ENCODE measurements around the gene LRFN2. TPM values are rescaled to one million over a fixed set of nuclear protein-coding genes. Genes with fewer than 3 reads are reported as not detected.

Gene LRFN2
- total and polyA plus RNA-seq, 2 experiments from 2014 or later: 0.29 to 2.5 TPM

DNA sequence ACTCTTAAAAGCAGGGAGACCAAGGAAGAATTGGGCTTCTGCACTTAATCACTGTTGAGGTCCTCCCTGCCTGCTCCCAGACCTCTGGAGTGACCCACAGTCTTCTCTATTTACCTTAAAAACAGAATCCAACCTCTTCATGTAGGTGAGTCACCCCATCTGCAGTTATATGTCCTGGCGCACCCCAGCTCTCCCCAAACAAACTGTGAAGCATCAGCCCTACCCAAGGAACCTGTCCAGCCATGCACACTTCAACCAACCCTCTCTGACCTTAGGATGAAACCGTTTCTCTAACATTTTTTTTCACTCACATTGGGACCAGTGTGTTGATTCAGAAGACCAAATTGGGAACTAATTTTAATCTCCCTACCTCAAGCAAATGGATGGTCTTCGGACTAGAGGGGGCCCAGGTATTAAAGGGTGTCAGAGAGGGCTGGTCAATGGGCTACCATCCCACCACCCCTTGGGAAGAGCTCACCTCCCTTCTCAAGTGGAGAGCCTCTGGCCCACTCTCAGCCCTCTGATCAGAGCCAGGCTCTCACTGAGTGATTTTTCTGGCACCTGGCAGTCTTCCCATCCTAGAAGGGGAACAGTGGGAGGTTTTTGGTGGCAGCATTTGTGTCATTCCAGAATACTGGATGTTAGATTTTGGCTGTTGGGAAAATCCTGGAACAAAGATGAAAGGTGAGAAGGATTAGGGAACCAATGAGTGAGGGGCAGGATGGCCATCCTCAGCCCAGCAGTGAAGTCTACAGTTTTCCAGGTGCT, 203.6 kb downstream of the LRFN2 start:
- no peaks in the 10 kb centered on the region for H4K20me1 ChIP-seq (replicated peaks; ENCODE audit: insufficient read depth)
- no peak overlapping the region for H3K4me3 ChIP-seq
- H3F3A ChIP-seq (replicated peaks; ENCODE audit: low read depth): no peaks in the 10 kb centered on the region
- no peak for TF ChIP-seq ETS1 (IDR thresholded peaks at IDR 0.05)
- TF ChIP-seq JUNB (IDR thresholded peaks at IDR 0.05; ENCODE audit: unreplicated experiment): no peak
- TF ChIP-seq EZH2 (IDR thresholded peaks at IDR 0.05; ENCODE audit: low read depth, unreplicated experiment): no peak
- no peak for TF ChIP-seq NANOG (IDR thresholded peaks at IDR 0.05; ENCODE audit: borderline replicate concordance)
- TF ChIP-seq ZNF331 (CRISPR knock-in tag; IDR thresholded peaks at IDR 0.05; ENCODE audit: low read depth): no peak
- no peak for TF ChIP-seq EZH2phosphoT487 (IDR thresholded peaks at IDR 0.05; ENCODE audit: unreplicated experiment)
- TF ChIP-seq, protein P1, sequence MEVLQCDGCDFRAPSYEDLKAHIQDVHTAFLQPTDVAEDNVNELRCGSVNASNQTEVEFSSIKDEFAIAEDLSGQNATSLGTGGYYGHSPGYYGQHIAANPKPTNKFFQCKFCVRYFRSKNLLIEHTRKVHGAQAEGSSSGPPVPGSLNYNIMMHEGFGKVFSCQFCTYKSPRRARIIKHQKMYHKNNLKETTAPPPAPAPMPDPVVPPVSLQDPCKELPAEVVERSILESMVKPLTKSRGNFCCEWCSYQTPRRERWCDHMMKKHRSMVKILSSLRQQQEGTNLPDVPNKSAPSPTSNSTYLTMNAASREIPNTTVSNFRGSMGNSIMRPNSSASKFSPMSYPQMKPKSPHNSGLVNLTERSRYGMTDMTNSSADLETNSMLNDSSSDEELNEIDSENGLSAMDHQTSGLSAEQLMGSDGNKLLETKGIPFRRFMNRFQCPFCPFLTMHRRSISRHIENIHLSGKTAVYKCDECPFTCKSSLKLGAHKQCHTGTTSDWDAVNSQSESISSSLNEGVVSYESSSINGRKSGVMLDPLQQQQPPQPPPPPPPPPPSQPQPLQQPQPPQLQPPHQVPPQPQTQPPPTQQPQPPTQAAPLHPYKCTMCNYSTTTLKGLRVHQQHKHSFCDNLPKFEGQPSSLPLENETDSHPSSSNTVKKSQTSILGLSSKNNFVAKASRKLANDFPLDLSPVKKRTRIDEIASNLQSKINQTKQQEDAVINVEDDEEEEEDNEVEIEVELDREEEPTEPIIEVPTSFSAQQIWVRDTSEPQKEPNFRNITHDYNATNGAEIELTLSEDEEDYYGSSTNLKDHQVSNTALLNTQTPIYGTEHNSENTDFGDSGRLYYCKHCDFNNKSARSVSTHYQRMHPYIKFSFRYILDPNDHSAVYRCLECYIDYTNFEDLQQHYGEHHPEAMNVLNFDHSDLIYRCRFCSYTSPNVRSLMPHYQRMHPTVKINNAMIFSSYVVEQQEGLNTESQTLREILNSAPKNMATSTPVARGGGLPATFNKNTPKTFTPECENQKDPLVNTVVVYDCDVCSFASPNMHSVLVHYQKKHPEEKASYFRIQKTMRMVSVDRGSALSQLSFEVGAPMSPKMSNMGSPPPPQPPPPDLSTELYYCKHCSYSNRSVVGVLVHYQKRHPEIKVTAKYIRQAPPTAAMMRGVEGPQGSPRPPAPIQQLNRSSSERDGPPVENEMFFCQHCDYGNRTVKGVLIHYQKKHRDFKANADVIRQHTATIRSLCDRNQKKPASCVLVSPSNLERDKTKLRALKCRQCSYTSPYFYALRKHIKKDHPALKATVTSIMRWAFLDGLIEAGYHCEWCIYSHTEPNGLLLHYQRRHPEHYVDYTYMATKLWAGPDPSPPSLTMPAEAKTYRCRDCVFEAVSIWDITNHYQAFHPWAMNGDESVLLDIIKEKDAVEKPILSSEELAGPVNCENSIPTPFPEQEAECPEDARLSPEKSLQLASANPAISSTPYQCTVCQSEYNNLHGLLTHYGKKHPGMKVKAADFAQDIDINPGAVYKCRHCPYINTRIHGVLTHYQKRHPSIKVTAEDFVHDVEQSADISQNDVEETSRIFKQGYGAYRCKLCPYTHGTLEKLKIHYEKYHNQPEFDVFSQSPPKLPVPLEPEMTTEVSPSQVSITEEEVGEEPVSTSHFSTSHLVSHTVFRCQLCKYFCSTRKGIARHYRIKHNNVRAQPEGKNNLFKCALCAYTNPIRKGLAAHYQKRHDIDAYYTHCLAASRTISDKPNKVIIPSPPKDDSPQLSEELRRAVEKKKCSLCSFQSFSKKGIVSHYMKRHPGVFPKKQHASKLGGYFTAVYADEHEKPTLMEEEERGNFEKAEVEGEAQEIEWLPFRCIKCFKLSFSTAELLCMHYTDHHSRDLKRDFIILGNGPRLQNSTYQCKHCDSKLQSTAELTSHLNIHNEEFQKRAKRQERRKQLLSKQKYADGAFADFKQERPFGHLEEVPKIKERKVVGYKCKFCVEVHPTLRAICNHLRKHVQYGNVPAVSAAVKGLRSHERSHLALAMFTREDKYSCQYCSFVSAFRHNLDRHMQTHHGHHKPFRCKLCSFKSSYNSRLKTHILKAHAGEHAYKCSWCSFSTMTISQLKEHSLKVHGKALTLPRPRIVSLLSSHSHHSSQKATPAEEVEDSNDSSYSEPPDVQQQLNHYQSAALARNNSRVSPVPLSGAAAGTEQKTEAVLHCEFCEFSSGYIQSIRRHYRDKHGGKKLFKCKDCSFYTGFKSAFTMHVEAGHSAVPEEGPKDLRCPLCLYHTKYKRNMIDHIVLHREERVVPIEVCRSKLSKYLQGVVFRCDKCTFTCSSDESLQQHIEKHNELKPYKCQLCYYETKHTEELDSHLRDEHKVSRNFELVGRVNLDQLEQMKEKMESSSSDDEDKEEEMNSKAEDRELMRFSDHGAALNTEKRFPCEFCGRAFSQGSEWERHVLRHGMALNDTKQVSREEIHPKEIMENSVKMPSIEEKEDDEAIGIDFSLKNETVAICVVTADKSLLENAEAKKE (CRISPR knock-in tag; IDR thresholded peaks at IDR 0.05): no peak
- TF ChIP-seq, protein P2, sequence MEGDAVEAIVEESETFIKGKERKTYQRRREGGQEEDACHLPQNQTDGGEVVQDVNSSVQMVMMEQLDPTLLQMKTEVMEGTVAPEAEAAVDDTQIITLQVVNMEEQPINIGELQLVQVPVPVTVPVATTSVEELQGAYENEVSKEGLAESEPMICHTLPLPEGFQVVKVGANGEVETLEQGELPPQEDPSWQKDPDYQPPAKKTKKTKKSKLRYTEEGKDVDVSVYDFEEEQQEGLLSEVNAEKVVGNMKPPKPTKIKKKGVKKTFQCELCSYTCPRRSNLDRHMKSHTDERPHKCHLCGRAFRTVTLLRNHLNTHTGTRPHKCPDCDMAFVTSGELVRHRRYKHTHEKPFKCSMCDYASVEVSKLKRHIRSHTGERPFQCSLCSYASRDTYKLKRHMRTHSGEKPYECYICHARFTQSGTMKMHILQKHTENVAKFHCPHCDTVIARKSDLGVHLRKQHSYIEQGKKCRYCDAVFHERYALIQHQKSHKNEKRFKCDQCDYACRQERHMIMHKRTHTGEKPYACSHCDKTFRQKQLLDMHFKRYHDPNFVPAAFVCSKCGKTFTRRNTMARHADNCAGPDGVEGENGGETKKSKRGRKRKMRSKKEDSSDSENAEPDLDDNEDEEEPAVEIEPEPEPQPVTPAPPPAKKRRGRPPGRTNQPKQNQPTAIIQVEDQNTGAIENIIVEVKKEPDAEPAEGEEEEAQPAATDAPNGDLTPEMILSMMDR (conservative IDR thresholded peaks at IDR 0.05; ENCODE audit: low read depth in 2 of 2): no peak
- TF ChIP-seq STAT1 (IDR thresholded peaks at IDR 0.05; ENCODE audit: unreplicated experiment): no peak
- no peak for TF ChIP-seq CREB1 (CRISPR knock-in tag; IDR thresholded peaks at IDR 0.05; ENCODE audit: low read depth)
- TF ChIP-seq POLR2AphosphoS5 (IDR thresholded peaks at IDR 0.05; ENCODE audit: low read depth): no peak
- TF ChIP-seq ZNF114 (CRISPR knock-in tag; IDR thresholded peaks at IDR 0.05): no peak
- DNase-seq (ENCODE audit: low spot score) (no peak), ATAC-seq (no peak)
- no peaks in the 10 kb centered on the region for H3K36me3 ChIP-seq (ENCODE audit: insufficient read depth)
- H3K27ac Mint-ChIP-seq: no peak overlapping the region
- no peaks in the 10 kb centered on the region; the same call in 2 of the 3 replicates for H3K4me1 Mint-ChIP-seq
- H3K36me3 Mint-ChIP-seq (ENCODE audit: low read depth): no peaks in the 10 kb centered on the region
- peaks cover 12% of the 10 kb centered on the region; the same call in 1 of the 2 replicates for H3K9me2 ChIP-seq (ENCODE audit: insufficient read depth)
- no peak overlapping the region for H3K4me2 ChIP-seq
- H3K27ac ChIP-seq (ENCODE audit: low read depth): no peak overlapping the region
- H3K79me2 ChIP-seq (replicated peaks; ENCODE audit: insufficient read depth): no peaks in the 10 kb centered on the region
- no peak overlapping the region for H3K4me3 Mint-ChIP-seq
- H3K27me3 ChIP-seq (ENCODE audit: insufficient read depth): no peaks in the 10 kb centered on the region
- H3K4me1 ChIP-seq (ENCODE audit: insufficient read depth): no peaks in the 10 kb centered on the region
- H3K9me3 Mint-ChIP-seq: no peaks in the 10 kb centered on the region
- peaks cover 7% of the 10 kb centered on the region for H3K27me3 Mint-ChIP-seq (ENCODE audit: insufficient read depth, low read depth, poor library complexity)
- H2AFZ ChIP-seq: no peak overlapping the region

Measured in GM23338 (cell line).